Activated CD4-positive, alpha-beta T cell treated with anti-CD3 and anti-CD28 coated beads for 1 hour (primary cell): Measurements from ENCODE around the gene PIK3R6.

ENCODE experiments used
- DNase-seq: peaks from one replicate; pipeline ENCODE4 v3.0.0-alpha.2; 2020

Gene PIK3R6

DNA sequence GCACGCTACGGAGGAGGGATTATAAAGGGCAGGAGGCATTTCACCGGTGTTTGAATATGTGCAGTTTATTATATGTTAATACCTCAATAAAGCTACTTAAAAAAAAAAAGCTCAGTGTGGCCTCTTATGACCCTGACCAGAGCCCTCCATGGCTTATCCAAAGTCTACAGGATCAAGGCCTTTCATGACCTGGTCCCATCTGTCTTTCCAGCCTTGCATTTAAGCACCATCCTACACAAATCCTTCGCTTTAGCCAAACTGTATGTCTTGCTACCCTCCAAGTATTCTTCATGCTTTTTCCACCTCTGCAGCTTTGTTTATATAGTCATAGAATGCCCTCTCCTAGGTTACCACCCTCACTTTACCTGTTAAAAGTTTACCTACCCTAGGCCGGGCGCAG is 74.8 kb downstream of the PIK3R6 start:
- DNase-seq, result no peak

DNA sequence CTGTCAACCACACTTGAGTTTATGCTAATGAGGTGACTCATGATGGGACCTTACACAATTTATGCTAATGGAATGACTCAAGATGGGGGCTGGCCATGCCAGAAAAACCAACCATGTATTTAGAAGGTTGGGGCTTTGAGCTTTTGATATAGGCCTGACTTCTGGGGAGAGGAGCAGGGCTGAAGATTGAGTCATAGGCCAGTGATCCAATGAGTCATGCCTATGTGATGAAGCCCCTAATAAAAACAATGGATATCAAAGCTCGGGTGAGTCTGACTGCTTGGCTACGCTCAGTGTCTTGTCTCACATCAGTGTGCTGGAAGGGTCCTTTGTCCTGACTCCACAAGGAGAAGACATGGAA is 75.6 kb downstream of the PIK3R6 start:
- no peak for DNase-seq

DNA sequence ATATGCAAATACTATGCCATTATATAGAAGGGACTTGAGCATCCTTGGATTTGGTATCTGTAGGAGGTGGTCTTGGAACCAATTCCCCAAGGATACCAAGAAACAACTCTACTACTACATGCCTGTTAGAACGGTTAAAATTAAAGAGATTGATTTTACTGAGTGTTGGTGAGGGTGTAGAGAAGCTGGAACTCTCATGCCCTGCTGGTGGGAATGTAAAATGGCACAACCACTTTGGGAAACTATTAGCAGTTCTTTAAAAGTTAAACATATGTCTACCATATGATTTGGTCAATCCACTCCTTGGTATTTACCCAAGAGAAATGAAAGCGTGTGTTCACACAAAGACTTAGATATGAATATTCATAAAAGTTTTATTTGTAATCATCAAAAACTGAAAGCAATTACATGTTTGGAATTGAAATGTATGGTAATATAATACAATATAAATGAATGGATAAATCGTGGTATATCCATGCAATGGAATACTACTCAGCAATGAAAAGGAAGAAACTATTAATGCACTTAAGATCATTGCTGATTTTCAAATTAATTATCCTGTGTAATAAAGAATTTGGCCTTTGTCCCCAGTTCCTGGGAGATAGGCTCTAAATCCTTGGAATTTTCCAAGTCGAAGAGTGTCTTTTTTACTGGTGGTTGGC is 76.1 kb downstream of the PIK3R6 start:
- DNase-seq, result no peak

DNA sequence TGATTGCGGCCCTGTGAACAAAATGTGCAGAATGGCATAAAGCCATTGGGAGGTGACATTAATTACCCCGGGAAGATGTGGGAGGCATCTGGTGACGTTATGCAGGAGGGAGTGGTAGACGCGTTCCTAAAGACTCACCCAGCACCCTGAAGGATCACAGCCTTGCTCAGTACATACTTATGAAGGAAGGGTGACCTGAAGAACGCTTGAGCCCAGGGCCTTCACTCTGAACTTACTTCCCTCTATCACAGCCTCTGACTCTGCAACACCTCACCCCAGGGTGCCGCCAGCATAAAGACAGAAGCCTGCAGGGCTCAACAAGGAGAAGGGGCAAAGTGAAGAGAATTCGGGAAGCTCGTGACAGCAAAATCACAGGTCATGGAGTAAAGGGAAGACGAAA is 77.7 kb downstream of the PIK3R6 start:
- DNase-seq, result no peak

DNA sequence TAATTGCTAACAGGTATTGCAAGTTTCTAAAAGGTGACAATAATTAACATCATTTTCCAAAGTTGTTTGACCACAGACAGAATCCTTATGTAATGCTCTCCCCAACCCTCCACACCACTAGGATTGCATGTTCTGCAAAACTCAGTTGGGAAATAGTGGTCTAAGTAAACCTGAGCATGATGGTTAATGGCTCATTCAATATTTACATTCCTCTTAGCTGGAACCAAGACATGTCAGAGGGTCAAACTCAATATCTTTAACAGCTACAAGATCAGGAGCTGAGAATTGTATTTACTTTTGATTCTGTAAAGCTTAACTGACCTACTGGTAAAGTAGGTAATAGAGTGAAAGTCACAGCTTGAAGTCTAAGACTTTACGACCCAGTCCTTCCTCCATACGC is 78.5 kb downstream of the PIK3R6 start:
- no peak for DNase-seq

DNA sequence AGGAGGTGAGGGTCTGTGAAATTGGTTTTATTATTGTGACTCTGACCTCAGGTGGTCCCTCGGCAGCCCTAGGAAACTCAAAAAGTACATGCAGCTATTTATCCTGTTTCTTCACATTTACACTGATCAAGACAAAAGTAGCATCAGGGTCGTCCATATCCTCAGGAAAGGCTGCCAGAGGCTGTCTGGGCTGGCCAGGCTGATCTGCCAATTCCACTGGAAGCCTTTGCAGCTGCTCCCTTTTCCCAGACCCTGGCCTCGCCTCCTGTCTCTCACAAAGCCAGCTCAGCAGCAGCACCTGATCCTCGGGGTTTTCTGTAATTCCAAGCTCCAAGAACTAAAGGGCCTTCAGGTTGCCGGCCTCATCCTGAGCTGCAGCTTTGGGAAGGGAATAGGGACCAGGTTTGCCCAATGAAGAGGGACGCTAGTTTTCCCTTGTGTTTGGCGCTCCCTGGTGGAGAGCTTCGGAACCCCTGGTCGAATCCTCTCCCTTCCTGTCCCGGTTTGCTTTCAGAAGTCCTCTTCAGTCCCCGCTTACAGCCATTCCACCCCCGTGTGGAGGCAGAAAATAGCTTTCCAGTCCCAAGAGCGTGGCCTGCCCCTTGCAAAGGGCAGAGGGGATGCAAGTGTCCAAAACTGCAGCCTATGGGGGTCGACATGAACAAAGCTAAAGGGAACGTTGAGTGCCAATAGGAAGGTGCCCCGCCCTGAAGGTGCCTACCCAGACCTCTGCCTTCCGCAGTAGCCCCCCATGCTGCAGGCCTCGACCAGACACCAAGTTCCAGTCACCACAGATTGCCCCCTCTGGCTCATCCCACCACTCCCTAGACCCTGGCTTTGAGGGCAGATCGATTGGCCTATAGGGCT is 81.7 kb downstream of the PIK3R6 start:
- DNase-seq, result peak; percentile 35

DNA sequence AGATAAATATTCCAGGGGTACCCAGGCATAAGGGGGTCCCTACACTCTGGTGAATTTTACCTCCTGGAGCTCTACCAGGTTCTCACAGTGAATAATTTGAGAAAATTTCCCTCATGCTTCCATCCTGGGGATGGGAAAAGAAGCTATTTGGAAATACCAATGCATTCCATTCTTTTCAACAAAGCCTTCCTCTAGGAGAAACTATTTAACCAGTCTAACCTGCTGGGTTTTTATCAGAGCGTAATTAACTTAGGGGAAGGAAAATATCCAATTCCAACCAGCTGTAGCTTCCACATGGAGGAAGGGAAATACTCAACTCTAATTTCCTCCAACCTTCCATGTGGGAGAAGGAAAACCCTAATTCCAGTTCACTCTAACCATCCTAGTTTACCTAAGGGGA is 85.3 kb downstream of the PIK3R6 start:
- DNase-seq, result no peak

DNA sequence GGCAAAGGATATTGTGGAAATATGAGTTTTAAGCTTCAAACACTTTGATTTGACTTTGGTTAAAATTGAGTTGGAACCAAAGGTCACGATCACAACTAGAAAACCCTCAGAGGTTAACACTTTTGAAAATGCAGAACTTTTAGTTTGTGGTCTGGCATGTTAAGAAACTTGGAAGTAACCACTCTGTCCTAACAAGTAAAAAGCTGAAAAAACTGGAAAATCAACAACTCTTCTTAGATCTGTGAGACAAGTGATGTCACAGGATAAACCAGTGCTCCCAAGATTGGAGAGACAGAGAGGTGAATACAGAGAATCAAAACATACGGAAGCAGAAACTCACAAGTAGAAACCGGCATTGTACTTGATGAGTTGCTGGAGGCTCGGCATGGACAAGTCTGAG is 85.7 kb downstream of the PIK3R6 start:
- DNase-seq, result no peak

DNA sequence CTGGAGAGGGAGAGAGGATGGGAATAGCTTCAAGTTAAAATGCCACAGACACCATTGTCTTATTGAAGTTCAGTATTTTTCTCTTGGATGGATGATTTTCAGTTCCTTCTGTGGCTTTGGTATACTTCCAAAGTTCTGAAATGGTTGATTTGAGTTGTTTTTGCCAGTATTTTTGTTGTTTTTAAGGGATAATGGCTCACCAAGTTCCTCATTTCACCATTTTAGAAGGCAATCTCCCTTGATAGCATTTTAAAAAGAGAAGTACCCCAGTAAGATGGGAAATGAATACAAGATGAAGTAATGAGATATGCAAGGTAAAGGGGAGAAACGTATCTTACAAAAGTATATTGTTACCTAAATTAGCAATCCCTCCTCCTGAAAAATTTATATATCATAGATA is 90.6 kb downstream of the PIK3R6 start:
- no peak for DNase-seq

DNA sequence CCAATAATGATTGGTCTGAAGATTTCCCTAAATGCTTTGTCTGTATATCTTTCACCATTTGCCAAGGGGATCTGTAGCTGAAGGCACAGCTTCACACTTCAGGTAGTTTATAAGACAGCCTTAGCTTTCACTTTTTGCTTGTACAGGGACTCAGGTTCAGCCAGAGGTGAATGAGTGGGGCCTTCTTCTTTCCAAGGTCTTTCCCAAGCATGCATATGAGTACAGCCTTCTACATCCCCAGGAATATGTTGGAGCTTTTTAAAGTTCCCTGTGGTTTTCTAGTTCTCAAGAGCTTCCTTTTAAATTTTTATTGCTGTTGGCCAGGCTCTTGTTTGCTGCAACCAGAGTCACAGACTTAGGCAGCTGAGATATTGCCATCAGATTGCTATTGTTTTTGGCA is 91.2 kb downstream of the PIK3R6 start:
- DNase-seq, result no peak

DNA sequence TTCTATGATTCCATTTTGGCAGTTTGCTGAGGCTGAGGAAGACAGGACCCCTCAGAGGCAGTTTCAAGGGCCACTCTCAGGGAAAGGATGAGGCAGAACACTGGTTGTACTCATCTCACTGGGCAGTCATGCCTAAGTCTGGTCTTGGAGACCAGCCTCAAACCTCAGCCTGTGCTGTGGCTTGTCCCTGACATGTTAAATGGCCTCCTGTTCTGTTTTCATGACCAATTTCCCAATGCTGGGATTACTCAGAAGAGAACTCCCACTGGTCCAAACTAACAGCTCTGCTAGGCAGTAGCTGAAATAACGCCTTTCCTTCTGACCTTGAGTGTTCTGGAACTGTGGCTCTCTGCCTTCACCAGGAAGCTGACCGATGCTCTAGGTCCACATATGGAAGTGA is 100.7 kb downstream of the PIK3R6 start:
- DNase-seq, result no peak

DNA sequence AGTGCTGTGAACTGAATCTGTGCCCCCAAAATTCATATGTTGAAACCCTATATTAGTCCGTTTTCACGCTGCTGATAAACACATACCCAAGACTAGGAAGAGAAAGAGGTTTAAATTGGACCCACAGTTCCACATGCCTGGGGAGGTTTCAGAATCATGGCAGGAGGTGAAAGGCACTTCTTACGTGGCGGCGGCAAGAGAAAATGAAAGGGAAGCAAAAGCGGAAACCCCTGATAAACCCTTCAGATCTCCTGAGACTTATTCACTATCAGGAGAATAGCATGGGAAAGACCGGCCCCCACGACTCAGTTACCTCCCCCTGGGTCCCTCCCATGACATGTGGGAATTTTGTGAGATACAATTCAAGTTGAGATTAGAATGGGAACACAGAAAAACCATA is 105.5 kb downstream of the PIK3R6 start:
- no peak for DNase-seq

DNA sequence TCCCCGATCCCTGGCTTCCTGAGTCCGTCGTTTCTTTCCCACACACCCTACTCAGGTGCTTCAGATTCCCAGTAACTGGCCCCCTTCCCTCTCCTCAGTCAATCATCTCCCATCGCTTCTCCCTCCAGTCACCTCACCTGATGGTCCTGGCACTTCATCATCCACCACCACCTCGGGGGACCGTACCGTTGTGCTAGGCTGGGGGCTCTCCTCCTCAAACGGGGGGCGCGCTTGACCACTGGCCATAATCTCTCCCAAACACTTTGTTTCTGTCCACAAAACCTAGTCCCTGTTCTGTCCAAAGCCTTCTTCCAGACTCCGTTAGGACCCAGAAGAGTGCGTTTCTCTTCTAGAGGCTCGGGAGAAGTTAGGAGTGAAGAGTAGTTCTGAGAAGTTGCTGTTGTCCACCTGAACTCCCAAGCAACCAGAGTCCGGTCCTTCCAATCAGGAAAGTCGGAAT is 109.3 kb downstream of the PIK3R6 start, which contains the start of gene SPDYE4:
Gene SPDYE4, minus strand, starts transcription at position 410 of the 460 bp plus-strand sequence. Its CDS starts 164 bp downstream, at position 246.
- DNase-seq, result no peak

DNA sequence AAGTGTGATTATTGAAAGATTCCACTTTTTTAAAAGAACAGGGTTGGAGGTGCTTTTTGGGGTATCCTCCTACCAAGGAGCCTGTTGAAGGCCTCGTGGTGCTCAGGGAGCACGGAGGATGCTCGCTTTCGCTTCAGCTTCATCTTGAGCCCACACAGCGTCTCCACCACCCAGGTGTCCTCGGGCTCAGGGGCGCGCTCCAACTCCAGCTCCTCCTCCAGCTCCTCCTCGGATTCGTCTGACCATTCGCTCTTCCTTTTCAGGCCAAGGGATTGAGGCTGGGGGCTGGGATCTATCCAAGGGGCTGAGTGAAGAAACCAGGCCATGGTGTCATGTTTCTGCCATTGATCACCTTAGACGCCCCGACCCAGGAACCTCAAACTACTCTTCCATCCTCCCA is 110.3 kb downstream of the PIK3R6 start:
- no peak for DNase-seq

DNA sequence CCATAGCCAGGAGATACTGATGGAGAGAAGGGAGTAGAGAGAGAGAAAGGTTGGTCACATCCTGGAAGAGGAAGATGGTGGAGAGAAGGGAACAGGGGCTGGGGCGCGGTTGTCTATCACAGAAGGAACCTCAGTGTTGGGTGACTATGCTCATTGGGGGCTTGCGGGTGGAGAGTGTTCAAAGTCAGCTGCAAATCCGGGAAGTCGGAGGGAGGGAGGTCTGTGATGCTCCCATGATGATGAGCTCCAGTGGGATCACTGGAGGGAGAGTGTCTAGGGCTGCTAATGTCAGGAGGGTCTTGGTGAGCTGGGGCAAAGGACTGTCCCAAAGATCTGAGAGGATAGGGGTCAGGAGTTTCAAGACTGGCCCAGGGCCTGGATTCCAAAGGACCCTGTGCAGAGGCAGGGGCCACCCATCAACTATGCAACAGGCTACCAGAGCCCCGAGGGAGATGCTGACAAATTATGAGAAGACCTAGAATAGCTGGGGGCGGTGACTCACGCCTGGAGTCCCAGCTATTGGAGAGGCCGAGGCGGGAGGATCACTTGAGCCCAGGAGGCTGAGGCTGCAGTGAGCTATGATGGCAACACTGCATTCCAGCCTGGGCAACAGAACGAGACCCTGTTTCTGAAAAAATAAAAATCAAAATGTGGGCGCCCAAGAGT is 111.8 kb downstream of the PIK3R6 start:
- DNase-seq, result no peak

DNA sequence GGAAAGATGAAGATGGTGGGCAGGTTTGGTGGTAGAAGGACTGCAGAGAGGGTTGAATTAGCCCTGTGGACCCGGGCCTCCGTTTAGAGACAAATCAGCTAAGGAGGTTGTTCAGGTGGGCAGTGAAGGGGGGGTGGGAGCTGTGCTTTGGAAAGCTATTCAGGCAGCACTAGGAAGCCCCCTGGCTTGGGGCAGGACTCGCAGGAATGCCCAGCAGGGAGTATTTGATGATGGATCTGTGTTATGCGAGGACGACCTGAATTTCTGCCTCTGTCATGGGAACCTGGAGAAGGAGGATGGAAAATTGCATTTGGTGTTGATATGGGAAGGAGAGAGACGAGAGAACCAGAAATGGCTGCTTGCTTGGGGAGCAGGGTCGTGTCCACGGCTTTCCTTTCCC is 112.6 kb downstream of the PIK3R6 start:
- no peak for DNase-seq

DNA sequence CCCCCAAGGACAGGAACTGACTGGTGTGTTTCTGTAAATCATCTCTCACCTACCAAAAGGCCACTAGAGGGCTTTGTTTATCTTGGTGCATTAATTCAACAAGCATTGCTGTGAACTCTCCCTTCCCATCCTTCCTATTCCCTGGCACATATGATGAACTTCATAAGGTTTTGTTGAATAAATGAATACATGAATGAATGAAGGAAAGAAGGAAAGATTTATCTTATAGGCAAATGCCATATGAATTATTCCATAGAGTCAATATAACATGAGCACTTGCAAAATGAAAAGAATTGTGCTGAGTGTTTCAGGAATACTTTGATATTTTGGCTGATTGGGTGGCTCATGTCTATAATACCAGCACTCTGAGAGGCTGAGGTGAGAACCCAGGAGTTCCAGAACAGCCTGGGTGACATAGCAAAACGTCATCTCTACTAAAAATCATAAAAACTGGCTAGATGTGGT is 113.5 kb downstream of the PIK3R6 start:
- no peak for DNase-seq

DNA sequence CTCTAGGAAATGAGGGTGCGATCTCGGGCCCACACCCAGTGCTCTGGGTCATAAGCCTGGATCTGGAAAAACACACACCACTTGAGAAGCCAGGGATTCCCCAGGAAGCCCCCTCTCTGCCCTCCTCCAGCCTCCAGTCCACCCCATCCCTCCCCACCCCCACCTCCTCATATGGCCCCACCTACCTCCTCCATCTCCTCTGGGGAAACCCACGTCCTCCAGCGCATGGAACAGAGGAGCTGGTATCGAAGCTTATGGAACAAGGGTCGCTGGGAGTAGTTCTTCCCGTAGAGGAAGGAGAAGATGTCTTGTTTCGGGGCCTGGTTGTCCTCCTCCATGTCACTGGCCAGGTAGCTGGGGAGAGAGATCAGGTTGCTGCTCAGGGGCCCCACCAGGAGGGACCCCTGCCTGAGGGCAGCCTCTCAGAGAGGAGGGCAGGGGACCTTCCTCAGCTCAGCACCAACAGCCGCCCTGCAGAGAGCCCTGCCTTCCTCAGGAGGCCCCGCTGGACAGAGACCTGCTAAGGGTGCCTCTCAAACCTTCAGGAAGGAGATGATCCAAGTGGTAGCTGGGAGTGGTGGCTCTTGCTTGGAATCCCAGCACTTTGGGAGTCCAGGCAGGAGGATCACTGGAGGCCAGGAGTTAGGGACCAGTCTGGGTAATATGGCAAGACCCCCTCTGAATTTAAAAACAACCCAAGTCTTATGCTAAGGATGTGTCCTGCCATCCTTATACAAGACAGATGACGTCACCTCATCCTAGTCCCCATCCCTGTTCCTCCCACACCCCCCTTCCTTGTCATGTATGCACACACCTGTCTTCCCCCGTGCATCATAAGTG is 114.1 kb downstream of the PIK3R6 start:
- no peak for DNase-seq
